GM18520 (cell line): ENCODE data around the gene CDH11.

Experiments used
- ATAC-seq: cut with Tn5 transposase; IDR thresholded peaks from one replicate; pipeline ENCODE4 v1.9.1; 2021; ENCODE audit not compliant: unreplicated experiment

The CDH11 gene

DNA sequence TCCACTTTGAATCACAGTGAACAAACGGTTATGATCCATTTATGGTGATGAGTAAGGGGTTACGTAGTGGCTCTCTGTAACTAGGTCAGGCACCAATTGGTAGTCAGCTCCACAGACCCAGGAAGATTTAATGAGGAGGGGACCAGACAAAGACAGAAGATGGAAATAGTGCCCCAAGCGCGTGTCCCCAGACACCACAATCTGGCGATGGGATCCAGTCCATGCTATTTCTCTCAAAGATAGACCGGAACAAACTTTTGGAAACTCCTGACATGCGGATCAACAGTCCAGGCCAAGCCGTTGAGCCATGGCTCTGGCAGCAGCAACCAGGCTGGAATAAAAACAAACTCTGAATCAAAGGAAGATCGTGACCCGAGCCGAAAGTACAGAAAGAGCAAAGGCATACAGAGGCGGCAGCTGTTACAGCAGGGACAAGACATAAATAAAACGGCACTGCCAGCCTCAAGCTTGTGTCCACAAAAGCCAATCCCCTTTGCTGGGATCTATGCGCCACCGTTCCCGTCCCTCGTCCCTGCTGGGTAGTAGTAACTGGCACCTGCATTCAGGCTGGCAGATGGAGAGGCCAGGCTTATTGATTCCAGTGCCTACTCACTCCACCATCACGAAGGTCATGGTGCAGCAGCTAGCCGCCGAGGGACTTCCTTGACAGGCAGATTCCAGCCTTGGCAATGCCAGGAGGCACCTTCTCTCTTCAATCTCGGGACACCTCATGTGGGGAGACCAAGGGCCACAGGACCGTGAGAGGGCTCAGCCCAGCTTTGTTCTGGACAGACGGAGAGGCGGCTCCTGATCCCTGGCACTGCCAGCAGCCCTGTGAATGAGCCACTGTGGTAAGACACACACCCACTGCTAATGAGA, 50.2 kb downstream of the CDH11 start:
- no peak for ATAC-seq

DNA sequence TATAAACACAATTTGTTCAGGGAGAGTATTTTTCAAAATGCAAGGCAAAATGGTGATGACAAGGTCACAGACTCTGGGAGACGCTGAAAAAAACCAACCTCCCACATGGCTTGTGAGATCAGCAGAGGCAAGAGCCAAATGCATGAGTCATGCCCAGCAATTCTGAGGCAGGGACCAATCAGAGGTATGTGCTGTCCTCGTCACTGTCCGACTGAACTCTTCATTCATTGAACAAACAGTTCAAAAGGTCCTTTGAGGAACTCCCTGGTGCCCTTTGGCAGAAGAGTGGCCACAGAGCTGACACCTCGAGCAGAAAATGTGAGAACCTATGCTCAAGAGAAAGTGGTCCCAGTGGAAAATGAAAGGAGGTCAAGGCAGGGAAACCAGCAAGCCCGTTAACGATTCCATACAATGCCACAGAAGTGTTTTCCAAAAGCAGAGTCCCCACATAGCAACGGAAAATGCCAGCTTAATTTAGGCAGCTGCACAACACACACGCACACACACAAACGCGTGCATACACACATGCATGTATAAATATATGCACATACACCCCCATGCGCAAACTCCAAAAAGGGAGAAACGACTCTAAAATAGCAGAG, 50.9 kb downstream of the CDH11 start:
- ATAC-seq = no peak

DNA sequence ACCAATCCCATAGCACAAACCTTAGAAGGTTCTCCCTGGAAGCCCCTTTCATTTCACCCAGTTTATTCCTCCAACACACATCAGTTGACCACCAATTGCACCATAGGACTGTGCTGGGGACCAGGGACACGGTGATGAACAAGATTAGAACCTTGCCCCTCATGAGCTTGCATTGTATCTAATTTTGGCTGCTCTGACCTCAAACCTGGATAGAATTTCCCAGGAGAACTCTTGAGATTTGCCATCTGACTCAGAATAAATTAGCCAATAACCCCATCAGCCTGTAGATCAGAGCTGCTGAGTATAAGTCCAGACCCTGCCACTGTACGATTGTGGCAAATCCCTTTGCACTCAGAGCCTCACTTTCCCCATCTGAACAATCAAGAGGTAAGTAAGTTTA, 52.1 kb downstream of the CDH11 start:
- ATAC-seq = no peak

DNA sequence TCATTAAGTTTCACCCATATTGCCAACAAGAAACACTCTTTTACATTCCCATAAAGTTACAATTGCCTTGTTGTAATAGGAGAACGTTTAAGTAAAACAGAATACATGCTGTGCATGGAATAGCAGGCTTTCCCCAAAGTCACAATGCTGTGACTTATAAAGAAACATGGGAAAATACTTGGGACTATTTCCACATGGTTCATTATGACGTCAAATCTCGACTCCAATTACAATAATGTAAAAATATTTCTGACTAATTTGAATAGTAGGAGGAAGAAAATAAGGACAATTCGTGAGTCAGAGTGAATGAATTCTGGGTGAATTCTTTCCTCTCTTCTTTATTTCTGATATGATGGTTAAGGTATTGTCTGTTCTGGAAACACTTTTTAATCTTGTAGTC, 52.8 kb downstream of the CDH11 start:
- ATAC-seq = no peak

DNA sequence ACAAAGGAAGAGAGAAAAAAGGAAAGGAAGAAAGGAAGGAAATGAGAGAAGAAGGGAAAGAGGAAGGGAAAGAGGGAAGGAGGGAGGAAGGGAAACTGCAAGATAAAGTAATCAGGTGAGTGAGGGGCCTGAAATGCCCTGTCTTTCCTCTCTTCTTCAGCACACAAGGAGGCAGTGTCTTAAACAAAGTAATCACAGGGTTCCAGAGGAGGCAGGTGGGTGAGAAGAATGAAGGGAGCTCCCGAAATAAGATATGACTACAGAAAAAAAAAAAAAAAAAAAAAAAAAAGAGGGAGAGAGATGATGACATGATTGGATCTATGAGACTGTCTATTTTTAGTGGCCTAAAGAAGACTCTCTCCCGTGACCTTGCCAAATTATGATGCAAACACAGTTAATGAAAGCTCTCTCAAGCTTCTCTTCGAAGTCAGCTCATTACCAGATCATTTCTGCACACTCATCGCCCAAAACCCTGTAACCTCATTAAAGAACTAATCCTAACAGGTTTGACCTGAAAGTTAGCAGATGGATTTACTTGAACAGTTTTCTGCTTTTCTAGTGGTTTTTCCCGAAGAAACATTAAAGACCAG, 53.6 kb downstream of the CDH11 start:
- ATAC-seq = no peak

DNA sequence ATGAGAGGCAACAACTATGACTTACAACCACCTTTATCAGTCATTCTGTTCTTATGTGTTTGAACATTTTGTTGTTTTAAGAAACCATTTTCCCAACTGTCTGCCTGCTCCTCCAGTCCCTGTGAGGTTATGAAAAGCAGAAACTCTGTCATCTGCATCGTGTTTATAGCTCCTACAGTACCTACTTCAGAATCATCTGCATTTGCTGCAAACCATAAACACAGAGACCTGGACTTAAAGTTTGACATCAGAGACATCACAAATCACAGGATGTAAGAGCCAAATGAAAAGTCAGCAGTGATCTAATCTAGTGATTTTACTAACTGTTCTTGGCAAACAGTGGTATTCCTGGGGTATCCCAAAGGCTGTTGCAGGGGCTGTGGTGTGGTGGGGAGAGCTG, 55.2 kb downstream of the CDH11 start:
- no peak for ATAC-seq

DNA sequence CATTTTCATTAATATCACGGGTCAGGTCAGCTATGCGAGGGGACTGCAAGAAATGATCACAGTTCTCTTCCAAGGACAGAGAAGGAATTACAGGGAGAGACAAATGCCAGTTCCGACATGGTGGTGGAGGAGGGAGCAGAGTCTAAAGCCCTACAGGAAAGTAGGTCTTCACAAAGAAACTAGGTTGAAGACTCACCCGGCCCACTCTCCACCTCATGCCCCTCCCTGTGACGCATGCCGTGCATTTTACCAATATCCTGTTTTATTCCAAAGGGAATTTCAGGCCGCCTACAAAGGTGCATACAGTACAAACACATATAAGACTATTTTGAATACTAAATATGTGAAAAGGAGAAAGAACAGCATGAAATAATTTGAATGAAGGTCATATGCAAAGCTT, 56.8 kb downstream of the CDH11 start:
- ATAC-seq = no peak

DNA sequence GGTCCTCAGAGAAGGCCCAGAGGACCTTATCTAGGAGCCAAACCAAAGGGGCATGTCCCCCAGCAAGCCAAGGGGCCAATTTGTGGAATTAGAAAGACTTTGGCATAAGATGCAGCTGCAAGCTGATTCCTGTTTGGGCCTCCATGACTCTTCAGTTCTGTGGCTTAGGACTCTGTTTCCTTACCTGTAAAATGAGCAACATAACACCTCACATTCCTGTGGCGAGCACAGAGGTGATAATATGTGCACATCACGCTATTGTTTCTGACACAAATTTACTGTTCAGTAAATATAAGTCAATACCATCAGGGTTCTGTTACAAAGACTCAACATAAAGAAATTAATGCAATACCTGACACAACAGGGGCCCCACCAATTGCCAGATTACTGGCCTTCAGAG, 57.7 kb downstream of the CDH11 start:
- no peak for ATAC-seq

DNA sequence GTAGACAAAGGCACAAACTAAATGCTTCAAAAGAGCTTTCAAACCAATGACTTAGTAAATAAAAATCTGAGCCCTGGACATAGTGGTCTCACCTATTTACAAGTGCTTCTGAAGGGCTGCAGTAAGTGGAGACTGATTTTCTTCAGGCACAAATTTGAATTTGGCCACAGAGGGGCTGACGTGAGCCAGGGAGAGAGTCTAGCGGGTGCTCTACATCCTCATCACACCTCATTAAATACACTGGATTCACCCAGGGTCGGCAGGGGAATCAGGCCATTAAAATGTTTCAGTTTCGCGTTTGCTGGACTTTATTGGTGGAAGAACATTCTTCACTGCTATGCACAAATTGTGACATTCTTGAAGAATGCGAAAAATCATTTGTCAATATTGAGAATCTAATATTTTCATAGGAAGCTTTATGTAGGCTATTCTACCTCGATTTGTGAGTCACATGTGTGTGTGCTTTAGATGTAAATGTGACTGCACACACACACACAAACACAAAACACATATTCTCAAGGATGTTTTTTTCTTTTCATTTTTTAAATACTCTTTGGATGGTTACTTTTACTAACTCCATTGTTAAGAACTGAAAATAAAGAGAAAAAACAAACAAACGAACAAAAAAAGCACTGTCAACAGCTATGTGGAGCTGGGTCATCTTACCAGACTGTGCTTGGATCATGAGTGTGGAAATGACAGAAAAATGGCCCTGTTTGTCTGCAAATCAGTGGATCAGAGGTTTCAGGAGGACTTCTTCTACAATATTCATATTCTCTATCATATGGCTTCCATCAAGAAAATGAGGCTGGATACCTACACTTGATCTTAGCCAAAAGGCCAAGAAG, 58.9 kb downstream of the CDH11 start:
- ATAC-seq = no peak

DNA sequence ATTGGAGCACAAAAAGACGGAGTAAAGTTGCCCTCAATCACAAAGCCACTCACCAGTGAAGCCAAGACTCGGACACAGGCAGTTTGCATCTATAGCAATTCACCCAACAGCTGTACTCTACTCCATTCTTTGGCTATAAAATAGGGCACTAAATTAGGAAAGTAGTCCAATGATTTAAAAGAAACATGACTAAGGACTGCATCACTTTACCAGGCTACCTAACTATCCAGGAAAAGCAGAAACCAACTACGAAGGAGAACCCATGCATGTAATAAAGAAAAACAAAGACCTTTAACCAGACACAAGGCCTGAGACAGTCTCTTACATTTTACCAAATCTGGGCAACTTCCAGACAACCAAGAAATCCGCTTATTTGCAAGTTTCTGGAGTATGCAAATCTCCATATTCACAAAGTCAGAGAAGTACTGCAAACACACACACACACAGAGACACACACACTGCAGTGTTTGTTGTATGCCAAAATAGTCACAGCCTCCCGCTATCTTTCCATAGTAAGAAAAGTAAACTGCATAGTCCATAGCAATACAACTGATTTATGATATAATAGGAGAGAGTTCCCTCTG, 59.8 kb downstream of the CDH11 start:
- no peak for ATAC-seq

DNA sequence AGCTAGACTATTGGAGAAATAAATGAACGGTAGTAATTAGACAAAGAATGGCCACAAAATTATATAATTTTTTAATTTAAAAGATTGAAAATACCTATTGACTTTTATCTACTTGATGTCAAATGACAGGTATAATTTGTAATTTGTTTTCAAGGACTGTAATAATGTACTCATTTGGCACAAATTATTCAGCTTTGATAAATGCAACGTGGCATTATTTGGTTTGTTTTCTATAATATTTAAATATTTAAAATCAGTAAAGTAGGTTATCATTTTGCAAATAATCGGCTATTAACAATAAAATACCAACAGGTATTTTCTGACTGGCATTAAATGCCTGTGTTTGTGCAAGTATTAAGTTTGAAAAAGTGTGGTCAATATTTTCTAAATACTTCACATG, 60.6 kb downstream of the CDH11 start:
- ATAC-seq = no peak

DNA sequence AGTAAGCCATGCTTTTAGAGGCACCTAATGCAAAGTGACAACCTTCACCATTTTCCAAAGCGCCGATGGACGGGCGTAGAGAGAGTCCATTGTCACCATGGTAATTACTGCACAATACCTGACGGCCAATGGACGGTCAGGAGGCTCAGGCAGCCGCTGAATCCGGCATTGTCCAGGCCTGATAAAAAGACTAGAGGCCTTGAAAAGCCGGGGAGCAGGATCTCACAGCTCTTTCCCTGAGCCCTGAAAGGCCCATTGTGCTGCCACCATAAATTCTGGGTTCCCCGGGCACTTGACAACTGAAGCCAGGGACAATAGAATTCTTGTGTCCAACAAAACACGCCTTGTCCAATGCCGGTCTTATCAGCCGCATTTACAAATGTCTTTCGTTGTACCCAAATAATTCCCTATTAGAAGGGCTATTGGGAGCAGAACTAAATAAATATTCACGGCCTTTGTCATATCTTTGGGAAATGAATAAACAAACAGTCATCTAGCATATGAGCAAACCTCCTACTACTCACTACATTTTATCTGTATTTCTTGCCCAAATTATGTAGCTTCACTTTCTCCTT, 62.4 kb downstream of the CDH11 start:
- no peak for ATAC-seq

DNA sequence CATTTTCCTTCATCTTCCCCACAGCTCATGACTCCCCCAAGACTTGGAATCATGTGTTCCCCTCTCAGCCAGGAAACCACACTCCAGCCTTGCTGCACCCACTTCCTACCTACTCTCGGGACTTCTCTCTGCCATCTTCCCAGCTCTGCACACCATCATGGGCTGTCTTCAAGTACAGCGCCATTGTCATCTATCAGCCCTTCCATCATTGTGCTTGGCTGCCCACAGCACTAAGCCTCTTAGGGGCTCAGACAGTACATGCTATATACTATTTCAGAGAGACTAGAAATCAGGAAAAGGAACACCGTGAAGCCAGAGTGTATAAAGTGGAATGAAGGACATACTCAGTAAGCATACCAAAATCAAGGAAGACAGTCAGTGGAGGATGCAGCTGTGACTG, 64.7 kb downstream of the CDH11 start:
- ATAC-seq = no peak

DNA sequence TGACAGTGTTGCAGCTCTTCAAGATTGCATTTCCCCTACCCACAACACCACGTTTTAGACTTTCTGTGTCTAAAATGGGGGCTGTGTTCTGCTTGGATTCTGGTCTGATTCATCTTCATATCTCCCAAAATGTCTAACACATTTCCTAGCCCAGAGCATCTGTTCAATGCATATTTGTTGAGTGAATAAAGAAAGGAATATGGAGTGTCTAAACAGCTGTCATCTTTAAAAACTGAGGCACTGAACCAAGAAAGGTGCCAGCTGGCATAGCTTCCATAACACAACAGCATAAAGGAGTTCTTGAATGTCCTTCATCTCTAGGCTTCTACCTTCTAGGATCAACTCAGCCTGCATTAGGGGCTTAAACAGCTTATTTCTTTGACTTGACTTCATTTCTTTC, 67.4 kb downstream of the CDH11 start:
- no peak for ATAC-seq

DNA sequence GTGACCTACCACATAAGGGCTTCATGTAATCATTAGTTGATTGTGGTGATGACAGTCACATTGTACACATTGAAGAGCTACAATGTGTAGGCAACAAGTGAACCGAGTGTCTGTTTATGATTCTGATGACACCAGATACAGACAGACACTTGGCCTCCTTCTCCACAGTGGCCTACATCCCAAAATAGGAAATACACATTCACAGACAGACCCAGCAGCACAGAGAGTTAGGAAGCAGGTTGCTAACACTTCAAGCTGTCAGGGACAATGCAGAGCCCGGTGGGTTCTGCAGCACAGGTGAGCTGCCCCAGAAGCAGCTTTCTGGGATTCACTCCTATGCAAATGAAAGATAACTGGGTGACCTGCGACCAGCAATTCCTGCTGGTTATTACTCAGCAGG, 72.2 kb downstream of the CDH11 start:
- no peak for ATAC-seq

DNA sequence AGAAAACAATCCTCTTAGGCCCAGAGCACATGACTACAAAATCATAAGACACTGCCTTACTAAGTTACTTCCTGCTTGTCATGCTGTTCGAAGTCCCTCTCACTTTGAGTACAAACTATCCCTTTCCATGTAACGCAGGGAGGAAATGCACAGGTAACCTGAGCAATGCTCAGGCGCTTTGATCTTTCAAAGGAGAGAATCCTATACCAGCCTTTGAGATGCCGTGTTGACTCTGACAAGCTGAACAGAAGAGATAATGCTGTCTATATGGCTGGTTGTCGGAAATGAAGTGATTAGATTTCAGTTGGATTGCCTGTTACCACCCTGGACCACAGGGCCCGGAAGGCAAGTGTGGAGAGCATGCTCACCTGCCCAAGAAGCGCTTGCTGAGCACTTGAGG, 75.9 kb downstream of the CDH11 start:
- ATAC-seq = no peak

DNA sequence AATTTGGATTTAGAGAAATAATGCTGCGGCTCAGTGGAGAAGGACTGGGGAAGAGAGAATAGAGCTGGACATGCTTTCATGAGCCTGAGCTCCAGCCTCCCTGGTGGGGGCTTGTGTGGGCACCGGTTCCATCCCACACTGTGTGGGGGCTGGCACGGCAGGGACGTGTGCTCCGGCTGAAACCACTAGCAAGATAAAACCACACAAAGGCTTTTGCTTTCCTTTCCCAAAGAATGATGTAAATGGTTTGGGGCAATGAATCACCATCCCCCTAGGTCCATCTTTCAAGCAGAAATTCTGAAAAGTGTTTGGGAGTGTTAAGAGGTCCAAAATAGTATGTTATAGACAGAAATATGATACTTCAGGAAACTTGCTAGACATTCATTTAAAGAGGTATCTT, 77.0 kb downstream of the CDH11 start:
- ATAC-seq = no peak

DNA sequence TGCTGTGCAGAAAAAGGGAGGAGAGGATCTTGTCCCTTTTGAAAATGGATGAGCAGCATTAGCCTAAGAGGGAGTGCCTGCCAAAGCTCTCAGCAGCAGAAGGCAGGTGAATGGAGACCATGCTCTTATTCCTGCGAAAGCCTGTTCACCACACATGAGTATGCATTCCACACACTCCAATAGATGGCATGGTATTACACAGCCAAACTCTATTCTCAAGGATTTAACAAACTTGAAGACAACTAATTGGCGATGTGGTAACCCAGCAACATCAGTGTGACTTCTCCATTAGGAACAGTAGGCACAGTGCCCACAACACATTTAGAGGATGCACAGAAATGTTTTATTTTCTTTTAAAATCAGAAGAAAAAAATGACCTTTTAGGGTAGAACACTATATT, 77.8 kb downstream of the CDH11 start:
- no peak for ATAC-seq

DNA sequence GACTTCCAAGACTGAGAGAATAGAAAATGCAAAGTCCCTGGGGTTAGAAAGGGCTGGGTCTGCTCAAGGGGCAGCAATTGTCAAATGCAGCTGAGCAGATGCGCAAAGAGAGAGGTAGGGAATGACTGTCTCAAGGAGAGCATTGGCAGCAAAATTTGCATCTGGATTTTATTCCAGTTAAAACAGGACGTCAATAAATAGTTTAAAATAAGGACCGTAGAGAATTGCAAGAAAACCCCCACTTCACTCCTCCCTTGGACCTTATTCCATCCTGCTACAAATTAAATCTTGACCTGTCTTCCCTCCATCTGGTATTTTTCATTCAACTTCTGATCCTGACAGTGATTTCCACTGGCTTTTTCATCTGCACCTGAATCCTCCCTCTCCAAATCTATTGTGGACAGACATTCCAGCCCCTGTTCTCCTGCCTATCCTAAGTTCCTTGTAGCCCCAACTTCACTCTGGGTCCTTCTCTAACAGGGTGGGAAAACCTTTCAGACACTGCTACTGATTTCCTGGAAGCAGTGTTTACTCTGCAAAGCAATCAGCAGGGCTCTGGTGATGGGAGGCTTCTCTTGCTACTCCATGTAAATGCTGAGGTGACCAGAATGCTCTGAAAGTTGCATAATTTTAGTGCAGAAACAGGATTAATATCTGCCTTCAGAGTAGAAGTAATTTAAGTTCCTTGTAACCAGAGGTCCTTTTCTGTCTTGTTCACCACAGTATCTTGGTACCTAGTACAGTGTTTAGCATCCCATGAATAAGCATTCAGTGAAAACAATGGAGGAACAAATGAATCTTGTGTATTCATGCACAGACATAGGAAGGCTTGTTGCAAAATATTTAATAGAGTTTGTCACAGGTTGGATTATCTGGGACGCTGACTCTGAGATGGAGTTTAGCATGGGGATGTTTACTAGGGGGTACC, 79.2 kb downstream of the CDH11 start:
- ATAC-seq = no peak

DNA sequence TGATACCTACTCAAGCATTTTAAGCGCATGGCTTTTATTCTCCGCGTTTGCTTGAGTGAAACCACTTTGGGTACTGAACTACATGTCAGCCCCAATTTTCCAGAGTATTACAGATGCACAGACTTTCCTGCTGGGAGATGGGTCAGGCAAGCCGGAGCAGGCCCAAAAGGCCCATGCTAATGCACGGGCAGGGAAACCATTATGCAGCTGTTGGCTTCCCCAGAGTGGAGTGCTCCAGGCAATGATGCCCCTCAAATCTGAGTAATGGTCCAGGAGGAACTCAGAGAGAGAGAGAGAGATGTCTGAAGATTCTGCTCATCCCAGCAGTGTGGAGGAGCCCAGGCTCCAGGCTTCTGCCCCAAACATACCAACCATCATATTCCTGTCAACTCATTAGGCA, 80.2 kb downstream of the CDH11 start:
- no peak for ATAC-seq
